ENCODE data around the gene P2RX5.

The P2RX5 gene

DNA sequence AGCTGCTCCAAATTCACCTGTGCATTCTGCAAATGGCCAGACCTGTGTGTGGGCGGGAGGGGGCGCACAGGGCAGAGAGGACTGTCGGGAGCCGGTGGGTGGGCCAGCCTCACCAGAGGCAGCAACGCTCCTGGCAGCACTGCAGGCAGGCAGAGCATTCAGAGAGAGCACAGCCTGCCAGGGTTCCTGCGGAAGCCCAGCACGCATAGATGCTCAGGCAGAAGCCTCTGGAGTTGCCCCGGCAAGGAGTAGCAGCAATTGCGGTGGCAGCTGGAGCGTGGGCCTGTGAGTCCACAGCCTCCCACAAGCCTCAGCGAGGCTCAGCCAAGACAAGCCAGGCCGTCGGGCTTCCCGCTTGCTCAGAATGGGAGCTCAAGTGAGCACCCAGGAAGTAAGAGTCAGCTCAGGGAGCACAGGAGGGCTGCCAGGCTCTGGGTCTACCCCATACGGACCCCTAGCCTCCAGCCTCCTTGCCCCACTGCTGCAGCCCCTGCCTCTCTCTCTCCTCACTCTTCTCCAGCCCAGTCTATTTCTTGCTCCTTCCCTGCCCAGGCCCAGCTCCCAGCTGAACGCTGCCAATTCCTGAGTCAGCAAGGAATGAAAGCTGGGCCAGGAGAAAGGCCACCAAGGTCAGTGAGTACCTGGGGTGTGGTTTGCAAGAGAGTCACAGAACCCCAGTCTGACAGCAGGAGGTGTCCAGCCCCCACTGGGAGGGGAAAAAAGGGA is 17.7 kb downstream of the P2RX5 start:
- H3K4me3 ChIP-seq (ENCODE audit: low read length), result no peak overlapping the region
- H3K27me3 ChIP-seq (ENCODE audit: insufficient read depth, low read length), result no peaks in the 10 kb centered on the region
- H3K27ac ChIP-seq (ENCODE audit: low read length), result no peak overlapping the region
- H3K36me3 ChIP-seq (ENCODE audit: insufficient read depth, low read depth, low read length), result no peaks in the 10 kb centered on the region
- no peak overlapping the region for H3K9ac ChIP-seq (ENCODE audit: low read depth, low read length)
- H3K9me3 ChIP-seq (ENCODE audit: insufficient read depth, low read depth, low read length), result no peaks in the 10 kb centered on the region
- no peaks in the 10 kb centered on the region for H3K4me1 ChIP-seq (ENCODE audit: insufficient read depth, low read length)

- no peaks in the 10 kb centered on the region for H3K27me3 ChIP-seq (ENCODE audit: insufficient read depth, low read length)
- H3K9ac ChIP-seq (ENCODE audit: low read depth, low read length), result no peak overlapping the region
- H3K4me1 ChIP-seq (ENCODE audit: insufficient read depth, low read length), result no peaks in the 10 kb centered on the region
- no peak overlapping the region for H3K27ac ChIP-seq (ENCODE audit: low read length)
- no peaks in the 10 kb centered on the region for H3K36me3 ChIP-seq (ENCODE audit: insufficient read depth, low read depth, low read length)
- H3K4me3 ChIP-seq (ENCODE audit: low read length), result no peak overlapping the region
- H3K9me3 ChIP-seq (ENCODE audit: insufficient read depth, low read depth, low read length), result no peaks in the 10 kb centered on the region
Measured at GRCh38 chr17:3675886-3676285, 20.1 kb downstream of the P2RX5 start.

DNA sequence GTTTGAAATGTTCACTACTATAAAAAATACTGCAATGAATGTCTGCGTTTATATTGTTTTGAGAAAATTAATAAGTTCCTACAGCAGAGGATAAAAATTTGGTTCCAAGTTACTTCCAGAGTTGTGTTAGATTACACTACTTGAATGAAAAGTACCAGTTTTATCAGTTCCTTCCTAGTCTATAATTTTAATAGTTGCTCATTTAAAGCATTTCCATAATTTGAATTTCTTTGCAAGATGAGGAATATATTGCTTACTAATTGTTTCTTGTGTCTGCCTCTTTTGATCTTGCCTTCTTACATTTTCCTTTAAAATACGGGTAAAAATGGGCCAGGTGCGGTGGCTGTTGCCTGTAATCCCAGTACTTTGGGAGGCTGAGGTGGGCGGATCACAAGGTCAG is 23.4 kb downstream of the P2RX5 start:
- Histone ChIP-seq H3K27ac (ENCODE audit: low read length) (no peak overlapping the region), H3K4me1 (ENCODE audit: insufficient read depth, low read length) (no peaks in the 10 kb centered on the region), H3K4me3 (ENCODE audit: low read length) (no peak overlapping the region), H3K36me3 (ENCODE audit: insufficient read depth, low read depth, low read length) (peaks cover 9% of the 10 kb centered on the region; the same call in 1 of the 2 replicates), H3K27me3 (ENCODE audit: insufficient read depth, low read length) (no peaks in the 10 kb centered on the region), H3K9ac (ENCODE audit: low read depth, low read length) (no peak overlapping the region), H3K9me3 (ENCODE audit: insufficient read depth, low read depth, low read length) (no peaks in the 10 kb centered on the region)

- H3K4me1 ChIP-seq (ENCODE audit: insufficient read depth, low read length), result 0 out of 2 replicates have a peak, but pooled peaks cover 2% of the 10 kb centered on the region
- peak overlapping the region; percentile 95 for H3K9ac ChIP-seq (ENCODE audit: low read depth, low read length)
Measured at GRCh38 chr17:3669548-3669947, 26.4 kb downstream of the P2RX5 start.

DNA sequence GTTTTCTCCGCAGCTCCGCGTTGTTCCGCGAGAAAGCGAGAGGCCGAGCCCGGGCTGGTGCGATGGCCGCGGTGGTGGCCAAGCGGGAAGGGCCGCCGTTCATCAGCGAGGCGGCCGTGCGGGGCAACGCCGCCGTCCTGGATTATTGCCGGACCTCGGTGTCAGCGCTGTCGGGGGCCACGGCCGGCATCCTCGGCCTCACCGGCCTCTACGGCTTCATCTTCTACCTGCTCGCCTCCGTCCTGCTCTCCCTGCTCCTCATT is 26.9 kb downstream of the P2RX5 start:
- Histone ChIP-seq H3K9ac (ENCODE audit: low read depth, low read length) (peak overlapping the region; percentile 95), H3K4me1 (ENCODE audit: insufficient read depth, low read length) (0 out of 2 replicates have a peak, but pooled peaks cover 2% of the 10 kb centered on the region), H3K27me3 (ENCODE audit: insufficient read depth, low read length) (no peaks in the 10 kb centered on the region), H3K4me3 (ENCODE audit: low read length) (peak overlapping the region; percentile 96), H3K36me3 (ENCODE audit: insufficient read depth, low read depth, low read length) (peaks cover 18% of the 10 kb centered on the region), H3K27ac (ENCODE audit: low read length) (peak overlapping the region; percentile 50), H3K9me3 (ENCODE audit: insufficient read depth, low read depth, low read length) (no peaks in the 10 kb centered on the region)

More at GRCh38 chr17:3669548-3669947, 26.4 kb downstream of the P2RX5 start:
- H3K27ac ChIP-seq (ENCODE audit: low read length), result no peak overlapping the region
- H3K27me3 ChIP-seq (ENCODE audit: insufficient read depth, low read length), result no peaks in the 10 kb centered on the region
- peaks cover 13% of the 10 kb centered on the region for H3K36me3 ChIP-seq (ENCODE audit: insufficient read depth, low read depth, low read length)
- no peaks in the 10 kb centered on the region for H3K9me3 ChIP-seq (ENCODE audit: insufficient read depth, low read depth, low read length)
- H3K4me3 ChIP-seq (ENCODE audit: low read length), result peak overlapping the region; percentile 96

GRCh38 chr17:3668279-3669084 is 27.5 kb downstream of the P2RX5 start, which contains the start of the genes EMC6 and TAX1BP3:
Gene EMC6, plus strand, starts transcription at chr17:3668812. Its CDS starts 335 bp downstream, at chr17:3669147.
Gene TAX1BP3, minus strand, starts transcription at chr17:3668578. Its CDS starts 52 bp downstream, at chr17:3668526.
- peak within 1 kb of the TSS; percentile 50 for H3K27ac ChIP-seq (ENCODE audit: low read length)
- H3K4me3 ChIP-seq (ENCODE audit: low read length), result peak within 1 kb of the TSS; percentile 96
- no peaks in the 10 kb centered on the region for H3K9me3 ChIP-seq (ENCODE audit: insufficient read depth, low read depth, low read length)
- H3K9ac ChIP-seq (ENCODE audit: low read depth, low read length), result peak within 1 kb of the TSS; percentile 95
- peaks cover 24% of the 10 kb centered on the region for H3K36me3 ChIP-seq (ENCODE audit: insufficient read depth, low read depth, low read length)
- H3K27me3 ChIP-seq (ENCODE audit: insufficient read depth, low read length), result no peaks in the 10 kb centered on the region
- H3K4me1 ChIP-seq (ENCODE audit: insufficient read depth, low read length), result 0 out of 2 replicates have a peak, but pooled peaks cover 2% of the 10 kb centered on the region

- peak overlapping the region; percentile 42 for H3K27ac ChIP-seq (ENCODE audit: low read length)
Measured at GRCh38 chr17:3667366-3668278, 28.3 kb downstream of the P2RX5 start.

DNA sequence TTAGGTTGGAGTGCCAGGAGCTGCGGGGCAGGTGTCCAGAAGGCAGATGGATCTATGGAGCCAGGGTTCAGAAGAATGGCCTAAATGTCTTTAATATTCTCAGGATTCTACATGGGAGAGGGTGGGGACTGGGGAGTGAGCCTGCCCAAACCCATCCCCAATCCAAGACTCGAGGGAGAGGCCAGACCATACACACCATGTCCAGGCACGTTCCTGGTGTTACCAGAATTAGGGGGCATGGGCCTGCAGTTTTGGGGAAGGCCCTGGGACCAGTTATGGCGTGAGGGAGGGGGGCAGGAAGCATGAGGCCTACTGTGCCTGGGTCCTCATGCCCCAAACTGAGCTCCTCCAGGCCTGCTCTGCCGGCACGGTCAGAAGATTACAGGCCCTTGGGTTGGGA is 29.4 kb downstream of the P2RX5 start:
- H3K27me3 ChIP-seq (ENCODE audit: insufficient read depth, low read length), result no peaks in the 10 kb centered on the region
- no peak overlapping the region for H3K4me3 ChIP-seq (ENCODE audit: low read length)
- H3K36me3 ChIP-seq (ENCODE audit: insufficient read depth, low read depth, low read length), result peaks cover 32% of the 10 kb centered on the region
- H3K9me3 ChIP-seq (ENCODE audit: insufficient read depth, low read depth, low read length), result no peaks in the 10 kb centered on the region
- 0 out of 2 replicates have a peak, but pooled peaks cover 2% of the 10 kb centered on the region for H3K4me1 ChIP-seq (ENCODE audit: insufficient read depth, low read length)
- no peak overlapping the region for H3K27ac ChIP-seq (ENCODE audit: low read length)
- H3K9ac ChIP-seq (ENCODE audit: low read depth, low read length), result no peak overlapping the region

More at GRCh38 chr17:3667366-3668278, 28.3 kb downstream of the P2RX5 start:
- peak overlapping the region; percentile 90 for H3K9ac ChIP-seq (ENCODE audit: low read depth, low read length)
- H3K27me3 ChIP-seq (ENCODE audit: insufficient read depth, low read length), result no peaks in the 10 kb centered on the region
- H3K36me3 ChIP-seq (ENCODE audit: insufficient read depth, low read depth, low read length), result peaks cover 32% of the 10 kb centered on the region
- H3K4me3 ChIP-seq (ENCODE audit: low read length), result peak overlapping the region; percentile 96
- 0 out of 2 replicates have a peak, but pooled peaks cover 2% of the 10 kb centered on the region for H3K4me1 ChIP-seq (ENCODE audit: insufficient read depth, low read length)
- no peaks in the 10 kb centered on the region for H3K9me3 ChIP-seq (ENCODE audit: insufficient read depth, low read depth, low read length)

- Histone ChIP-seq H3K27ac (ENCODE audit: low read length) (no peak overlapping the region), H3K4me1 (ENCODE audit: insufficient read depth, low read length) (0 out of 2 replicates have a peak, but pooled peaks cover 2% of the 10 kb centered on the region), H3K9ac (ENCODE audit: low read depth, low read length) (no peak overlapping the region), H3K36me3 (ENCODE audit: insufficient read depth, low read depth, low read length) (peaks cover 38% of the 10 kb centered on the region), H3K4me3 (ENCODE audit: low read length) (no peak overlapping the region), H3K27me3 (ENCODE audit: insufficient read depth, low read length) (no peaks in the 10 kb centered on the region), H3K9me3 (ENCODE audit: insufficient read depth, low read depth, low read length) (no peaks in the 10 kb centered on the region)
Measured at GRCh38 chr17:3665834-3666233, 30.1 kb downstream of the P2RX5 start.

DNA sequence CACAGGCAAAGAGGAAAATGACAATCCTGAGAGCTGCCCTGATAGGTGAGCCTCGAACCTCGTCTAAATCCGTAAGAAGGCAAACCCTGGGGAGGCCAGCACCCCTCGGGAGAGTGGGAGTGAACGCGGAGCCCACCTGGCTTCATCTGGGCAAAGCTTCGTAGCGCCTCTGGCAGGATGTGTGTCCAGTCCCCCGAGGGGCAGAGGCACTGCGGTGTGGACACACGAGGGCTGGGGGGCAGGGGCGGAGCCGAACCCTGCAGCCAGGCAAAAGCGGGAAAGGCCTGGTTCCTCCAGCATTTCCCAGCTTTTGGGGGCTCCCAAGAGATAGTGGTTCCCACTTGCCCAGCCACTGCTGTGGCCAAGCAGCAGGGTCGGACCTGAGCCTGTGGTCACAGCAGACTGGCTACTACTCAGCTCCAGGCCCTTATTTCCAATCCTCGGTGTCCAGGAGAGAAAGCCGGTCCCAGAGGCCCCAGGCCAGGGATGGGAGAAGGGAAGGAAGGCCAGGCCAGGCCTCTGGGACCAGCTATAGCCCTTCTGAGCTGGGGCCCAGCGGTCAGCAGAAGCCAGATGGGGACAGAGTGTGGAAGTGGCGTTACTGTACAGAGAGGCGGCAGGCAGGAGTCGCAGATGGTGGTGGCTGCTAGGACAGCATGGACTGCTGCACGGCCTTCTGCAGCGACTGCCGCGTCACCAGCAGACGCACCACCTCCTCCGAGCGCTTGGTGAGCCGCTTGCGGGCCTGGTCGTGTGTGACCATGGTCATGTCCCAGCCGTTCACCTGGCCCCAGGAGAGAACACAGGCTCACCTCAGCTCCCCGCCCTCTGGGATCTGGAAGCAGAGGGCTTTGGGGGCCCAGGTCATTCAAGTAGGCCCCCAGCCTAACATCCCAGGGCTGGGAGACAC is 32.6 kb downstream of the P2RX5 start:
- Histone ChIP-seq H3K9me3 (ENCODE audit: insufficient read depth, low read depth, low read length) (no peaks in the 10 kb centered on the region), H3K27ac (ENCODE audit: low read length) (no peak overlapping the region), H3K27me3 (ENCODE audit: insufficient read depth, low read length) (no peaks in the 10 kb centered on the region), H3K36me3 (ENCODE audit: insufficient read depth, low read depth, low read length) (peaks cover 32% of the 10 kb centered on the region), H3K4me3 (ENCODE audit: low read length) (no peak overlapping the region), H3K9ac (ENCODE audit: low read depth, low read length) (no peak overlapping the region), H3K4me1 (ENCODE audit: insufficient read depth, low read length) (0 out of 2 replicates have a peak, but pooled peaks cover 2% of the 10 kb centered on the region)

Measured in iPS-20b (cell line).